T-cell (primary cell): ENCODE measurements around the gene ZP4. TPM values are rescaled to one million over a fixed set of nuclear protein-coding genes. Genes with fewer than 3 reads are reported as not detected.

Experiments
- ATAC-seq, 4 experiments: fragments of 200-7000 bp in 3 of 4; fragments of 150-1000 bp in 1 of 4; cut with Tn5 transposase; replicated peaks in 1 of 4; 1 replicate in 3 of 4; 2 replicates in 1 of 4; pipeline ENCODE4 v1.10.0; 2021; ENCODE audit warnings: moderate library complexity in 3 of 4, mild to moderate bottlenecking in 2 of 4, moderate number of reproducible peaks in 1 of 4
- CTCF ChIA-PET, 2 donors: fragments of 300-600 bp; sonication (Branson Sonifier 250); formaldehyde crosslinking; loops; one replicate each; lab custom pipeline; 2022; ENCODE audit warnings: antibody characterized with exemption in 2 of 2; lab: Charles Lee
- POLR2A ChIA-PET, 2 donors: fragments of 300-600 bp; sonication (Branson Sonifier 250); formaldehyde crosslinking; loops; one replicate each; lab custom pipeline; 2022; ENCODE audit warnings: antibody characterized with exemption in 2 of 2; lab: Charles Lee
- DNase-seq, 35 experiments: peaks; one replicate each; pipeline versions ENCODE4 v3.0.0 to v3.0.0-alpha.2; 2013 to 2023
- H3K27ac ChIP-seq: one replicate; pipeline ENCODE4 v1.5.1; 2013; ENCODE audit warnings: low read length
- H3K27me3 ChIP-seq, 2 experiments: replicated peaks in 1 of 2; 1 replicate in 1 of 2; 2 replicates in 1 of 2; pipeline versions ENCODE4 v1.6.1 to v1.7.0; 2013; ENCODE audit warnings: low read length in 1 of 2, mixed read lengths in 1 of 2; ENCODE audit not compliant: control insufficient read depth in 2 of 2, insufficient read depth in 2 of 2; ENCODE audit errors: extremely low read depth in 1 of 2
- H3K36me3 ChIP-seq, 2 donors: 1 replicate in 1 of 2; 2 replicates in 1 of 2; pipeline versions ENCODE4 v1.6.1 to v1.7.0; 2013; ENCODE audit warnings: low read length in 1 of 2; ENCODE audit not compliant: control insufficient read depth in 2 of 2, insufficient read depth in 1 of 2; ENCODE audit errors: extremely low read depth in 1 of 2
- H3K4me1 ChIP-seq, 2 experiments: 1 replicate in 1 of 2; 2 replicates in 1 of 2; pipeline versions ENCODE4 v1.6.1 to v1.7.0; 2013; ENCODE audit warnings: low read length in 2 of 2, mixed read lengths in 1 of 2; ENCODE audit not compliant: insufficient read depth in 2 of 2, control insufficient read depth in 1 of 2; ENCODE audit errors: extremely low read depth in 1 of 2
- H3K4me3 ChIP-seq, 2 donors: 1 replicate in 1 of 2; 2 replicates in 1 of 2; pipeline versions ENCODE4 v1.5.1 to v1.7.0; 2013; ENCODE audit warnings: mild to moderate bottlenecking in 2 of 2, low read length in 1 of 2, moderate library complexity in 1 of 2; ENCODE audit not compliant: control insufficient read depth in 1 of 2; ENCODE audit errors: extremely low read depth in 1 of 2
- H3K9me3 ChIP-seq: 2 replicates; pipeline ENCODE4 v1.7.0; 2013
- H3K27ac Mint-ChIP-seq, 2 donors: one replicate each; pipeline ENCODE4 v1.8.0; 2020 to 2021; ENCODE audit warnings: mild to moderate bottlenecking in 2 of 2, mixed read lengths in 2 of 2
- H3K27me3 Mint-ChIP-seq, 2 donors: one replicate each; pipeline ENCODE4 v1.8.0; 2021 to 2022; ENCODE audit warnings: mixed read lengths in 2 of 2
- H3K36me3 Mint-ChIP-seq: one replicate; pipeline ENCODE4 v1.8.0; 2021; ENCODE audit warnings: mixed read lengths
- H3K4me1 Mint-ChIP-seq, 3 donors: one replicate each; pipeline ENCODE4 v1.8.0; 2020 to 2022; ENCODE audit warnings: mixed read lengths in 3 of 3, mild to moderate bottlenecking in 1 of 3
- H3K4me3 Mint-ChIP-seq, 3 donors: one replicate each; pipeline ENCODE4 v1.8.0; 2020 to 2022; ENCODE audit warnings: mild to moderate bottlenecking in 3 of 3, mixed read lengths in 3 of 3, moderate library complexity in 3 of 3
- H3K9me3 Mint-ChIP-seq, 3 donors: one replicate each; pipeline ENCODE4 v1.8.0; 2020 to 2022; ENCODE audit warnings: mixed read lengths in 3 of 3
- WGBS: methylation state at CpG from one replicate; pipeline ENCODE4 v1.1.5; 2013; ENCODE audit warnings: missing lambda C conversion rate; ENCODE audit not compliant: insufficient coverage; 5-methylcytosine and 5-hydroxymethylcytosine counted together
- total RNA-seq, 35 experiments: library from RNA in 6 of 35; stranded (reverse) in 6 of 35; fragments of 120-200 nt in 1 of 35; gene quantifications; one replicate each; pipeline versions ENCODE4 v1.2.1 to v1.2.4 and lab custom pipeline; 2013 to 2026

ZP4 gene
- total RNA-seq, 5 donors from 2014 or later (not counting 1 experiment from before 2014, with no cell fraction given), result not detected

DNA sequence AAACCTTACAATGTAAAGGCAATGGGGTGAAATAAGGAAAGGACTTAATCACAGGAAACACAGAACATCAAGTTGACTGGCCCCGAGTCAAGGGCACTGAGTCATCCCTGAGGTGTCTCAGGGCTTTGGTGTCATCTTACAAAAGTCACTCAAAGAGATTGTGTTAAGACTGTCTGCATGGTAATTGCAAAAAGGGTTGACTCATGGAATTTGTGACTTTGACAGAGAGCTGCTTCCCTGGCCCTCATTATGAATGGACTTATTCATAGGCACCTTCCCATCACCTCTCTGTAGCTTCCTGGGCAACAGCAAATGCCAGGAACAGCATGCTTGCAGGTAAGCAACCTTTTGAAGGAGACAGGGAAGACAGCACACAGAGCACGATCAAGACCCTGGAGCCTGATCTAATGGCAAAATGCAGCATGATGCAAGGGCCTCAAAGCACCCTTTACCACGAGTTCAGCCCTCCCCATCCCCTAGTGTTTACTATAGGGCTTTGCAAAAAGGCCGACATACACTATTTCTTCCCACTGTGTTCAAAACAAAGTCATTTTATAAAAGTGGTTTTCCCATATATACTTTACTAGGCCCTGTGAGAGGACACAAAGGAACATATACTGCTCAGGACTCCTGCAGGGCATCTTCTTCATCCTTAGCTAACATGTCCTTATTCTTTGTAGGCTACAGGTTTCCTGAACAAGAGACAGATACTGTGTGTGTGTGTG is 17.1 kb downstream of the ZP4 start:
- Histone ChIP-seq H3K9me3 (no peaks in the 10 kb centered on the region), H3K27ac (no peak overlapping the region), H3K27me3 (no peaks in the 10 kb centered on the region), H3K36me3 (no peaks in the 10 kb centered on the region), H3K4me3 (no peak overlapping the region), H3K4me1 (no peaks in the 10 kb centered on the region)
- DNase-seq (no peak), ATAC-seq (no peak)
- ChIA-PET CTCF (interaction anchor here in 1 of 2 donors (0.6 kb wide), 1 partner anchor 13 kb away, joined by 5 read pairs; no protein-coding TSS in a partner anchor), POLR2A (interaction anchor here in 1 of 2 donors (0.6 kb wide), 1 partner anchor 32 kb away, joined by 4 read pairs; no protein-coding TSS in a partner anchor)
- H3K27me3 Mint-ChIP-seq, result peaks cover 0 to 8% of the 10 kb centered on the region in 2 donors
- H3K4me1 Mint-ChIP-seq, result no peaks in the 10 kb centered on the region
- H3K27ac Mint-ChIP-seq, result no peak overlapping the region
- WGBS, result 58% methylated on average over 2 of the region's 4 CpGs
- peaks cover 0 to 14% (median 0%) of the 10 kb centered on the region in 3 donors for H3K9me3 Mint-ChIP-seq
- no peak overlapping the region for H3K4me3 Mint-ChIP-seq
- no peaks in the 10 kb centered on the region for H3K36me3 Mint-ChIP-seq

- Histone ChIP-seq H3K4me3 (no peak overlapping the region), H3K36me3 (no peaks in the 10 kb centered on the region), H3K4me1 (peaks cover 0 to 3% of the 10 kb centered on the region in 2 experiments), H3K27ac (no peak overlapping the region), H3K9me3 (no peaks in the 10 kb centered on the region), H3K27me3 (peaks cover 0 to 8% of the 10 kb centered on the region in 2 experiments)
- CTCF ChIA-PET, result no interaction called here
- no peaks in the 10 kb centered on the region for H3K36me3 Mint-ChIP-seq
- WGBS, result 62% methylated on average over 2 of the region's 4 CpGs
- DNase-seq, result no peak
- POLR2A ChIA-PET, result no interaction called here
- peaks cover 3 to 8% of the 10 kb centered on the region in 2 donors for H3K27me3 Mint-ChIP-seq
- H3K4me1 Mint-ChIP-seq, result peaks cover 0 to 2% (median 2%) of the 10 kb centered on the region in 3 donors
- no peak for ATAC-seq
- H3K9me3 Mint-ChIP-seq, result peaks cover 0 to 14% (median 0%) of the 10 kb centered on the region in 3 donors
- H3K27ac Mint-ChIP-seq, result no peak overlapping the region
- no peak overlapping the region for H3K4me3 Mint-ChIP-seq
These were observed 21.7 kb downstream of the ZP4 start for GRCh38 chr1:237868817-237869600.

- WGBS, result no CpG with 5 or more reads among the region's 1 CpG
- no peak overlapping the region for H3K27ac Mint-ChIP-seq
- no peak overlapping the region for H3K27ac ChIP-seq
- no peaks in the 10 kb centered on the region for H3K36me3 Mint-ChIP-seq
- H3K36me3 ChIP-seq, result no peaks in the 10 kb centered on the region
- no peak overlapping the region for H3K4me3 Mint-ChIP-seq
- CTCF ChIA-PET, result no interaction called here
- H3K27me3 Mint-ChIP-seq, result peaks cover 6 to 8% of the 10 kb centered on the region in 2 donors
- ATAC-seq (no peak), DNase-seq (no peak)
- POLR2A ChIA-PET, result no interaction called here
- H3K9me3 ChIP-seq, result no peaks in the 10 kb centered on the region
- H3K4me3 ChIP-seq, result no peak overlapping the region
- H3K4me1 ChIP-seq, result peaks cover 0 to 3% of the 10 kb centered on the region in 2 experiments
- H3K4me1 Mint-ChIP-seq, result peaks cover 0 to 2% (median 2%) of the 10 kb centered on the region in 3 donors
- H3K27me3 ChIP-seq, result peaks cover 0 to 8% of the 10 kb centered on the region in 2 experiments
- H3K9me3 Mint-ChIP-seq, result peaks cover 0 to 14% (median 0%) of the 10 kb centered on the region in 3 donors
These were observed 23.3 kb downstream of the ZP4 start for GRCh38 chr1:237867380-237867888.

- peaks cover 0 to 6% of the 10 kb centered on the region in 2 donors for H3K27me3 Mint-ChIP-seq
- Histone ChIP-seq H3K9me3 (no peaks in the 10 kb centered on the region), H3K27ac (no peak overlapping the region), H3K27me3 (peaks cover 0 to 8% of the 10 kb centered on the region in 2 experiments), H3K36me3 (no peaks in the 10 kb centered on the region), H3K4me3 (no peak overlapping the region), H3K4me1 (peaks cover 0 to 3% of the 10 kb centered on the region in 2 experiments)
- ATAC-seq (no peak), DNase-seq (peak in 2 of 35 experiments; percentile 1 to 6)
- WGBS, result 10% methylated on average over 22 of the region's 25 CpGs
- POLR2A ChIA-PET, result interaction anchor here in 1 of 2 donors (0.6 kb wide), 1 partner anchor 178 kb away, joined by 5 read pairs; no protein-coding TSS in a partner anchor
- H3K27ac Mint-ChIP-seq, result no peak overlapping the region
- CTCF ChIA-PET, result interaction anchor here in 1 of 2 donors (0.6 kb wide), 1 partner anchor 12 kb away, joined by 3 read pairs; no protein-coding TSS in a partner anchor
- peaks cover 0 to 2% (median 2%) of the 10 kb centered on the region in 3 donors for H3K4me1 Mint-ChIP-seq
- peaks cover 0 to 3% (median 0%) of the 10 kb centered on the region in 3 donors for H3K9me3 Mint-ChIP-seq
- no peaks in the 10 kb centered on the region for H3K36me3 Mint-ChIP-seq
- no peak overlapping the region for H3K4me3 Mint-ChIP-seq
These were observed 26.1 kb downstream of the ZP4 start for GRCh38 chr1:237864338-237865244.

- DNase-seq, result no peak
- Histone ChIP-seq H3K27me3 (peaks cover 0 to 8% of the 10 kb centered on the region in 2 experiments), H3K4me3 (no peak overlapping the region), H3K9me3 (no peaks in the 10 kb centered on the region), H3K36me3 (no peaks in the 10 kb centered on the region), H3K27ac (no peak overlapping the region), H3K4me1 (peaks cover 0 to 3% of the 10 kb centered on the region in 2 experiments)
- Mint-ChIP-seq H3K4me3 (no peak overlapping the region), H3K9me3 (peaks cover 0 to 3% (median 0%) of the 10 kb centered on the region in 3 donors), H3K4me1 (peaks cover 0 to 2% (median 2%) of the 10 kb centered on the region in 3 donors), H3K27ac (no peak overlapping the region), H3K27me3 (peaks cover 0 to 6% of the 10 kb centered on the region in 2 donors), H3K36me3 (no peaks in the 10 kb centered on the region)
- CTCF ChIA-PET, result no interaction called here
- POLR2A ChIA-PET, result no interaction called here
- whole genome bisulfite sequencing, result no CpG with 5 or more reads among the region's 2 CpGs
- no peak for ATAC-seq
These were observed 27.5 kb downstream of the ZP4 start for GRCh38 chr1:237863234-237863633.
